H1 (cell line): Measurements from ENCODE around the gene C22orf39. TPM values are rescaled to one million over a fixed set of nuclear protein-coding genes. Genes with fewer than 3 reads are reported as not detected.

Experiments used
- CTCF ChIA-PET: fragments of 300-600 bp; sonication (Branson Sonifier 250); formaldehyde crosslinking; loops from one replicate; lab custom pipeline; 2021; ENCODE audit not compliant: partially characterized antibody; lab: Charles Lee
- POLR2A ChIA-PET: fragments of 300-600 bp; sonication (Branson Sonifier 250); formaldehyde crosslinking; loops from one replicate; lab custom pipeline; 2021; ENCODE audit warnings: inconsistent platforms; ENCODE audit not compliant: partially characterized antibody; lab: Charles Lee
- DNase-seq, 2 experiments: peaks; one replicate each; pipeline versions ENCODE4 v3.0.0 to v3.0.0-alpha.2; 2010 to 2022; ENCODE audit warnings: low spot score in 2 of 2, low read depth in 1 of 2, mixed read lengths in 1 of 2
- FAIRE-seq: peaks from 2 replicates; lab custom pipeline; 2011; peaks lifted over from hg19 to GRCh38; lab: Jason Lieb, UNC
- H2AFZ ChIP-seq: 2 replicates; pipeline ENCODE4 v1.8.1; 2012; ENCODE audit warnings: low read length, inconsistent platforms
- H2AK5ac ChIP-seq: 2 replicates; pipeline ENCODE4 v1.6.1; 2013; ENCODE audit warnings: low read depth, low read length
- H2BK120ac ChIP-seq: replicated peaks from 2 replicates; pipeline ENCODE3; 2013; ENCODE audit warnings: low read depth, low read length, inconsistent platforms
- H2BK12ac ChIP-seq: 2 replicates; pipeline ENCODE4 v1.6.1; 2013; ENCODE audit warnings: low read depth, low read length
- H2BK15ac ChIP-seq: 2 replicates; pipeline ENCODE4 v1.6.1; 2013; ENCODE audit warnings: low read length
- H2BK20ac ChIP-seq: 2 replicates; pipeline ENCODE4 v1.6.1; 2013; ENCODE audit warnings: low read length
- H2BK5ac ChIP-seq: 2 replicates; pipeline ENCODE4 v1.6.1; 2013; ENCODE audit warnings: low read depth, low read length
- H3K14ac ChIP-seq: 2 replicates; pipeline ENCODE4 v1.6.1; 2013; ENCODE audit warnings: inconsistent platforms; ENCODE audit not compliant: insufficient read length
- H3K18ac ChIP-seq: 2 replicates; pipeline ENCODE4 v1.6.1; 2013; ENCODE audit warnings: low read length; ENCODE audit errors: extremely low read depth
- H3K23ac ChIP-seq: 2 replicates; pipeline ENCODE4 v1.6.1; 2013; ENCODE audit warnings: inconsistent platforms; ENCODE audit not compliant: insufficient read length
- H3K23me2 ChIP-seq: 2 replicates; pipeline ENCODE4 v1.6.1; 2013; ENCODE audit warnings: low read depth, low read length
- H3K27ac ChIP-seq: 2 replicates; pipeline ENCODE4 v1.6.1; 2011; ENCODE audit warnings: low read depth, low read length, inconsistent platforms
- H3K27me3 ChIP-seq, 4 experiments: replicated peaks in 1 of 4; 1 replicate in 1 of 4; 2 replicates in 3 of 4; pipeline versions ENCODE4 v1.6.1 to v1.8.1; 2011 to 2013; ENCODE audit warnings: low read length in 3 of 4, mild to moderate bottlenecking in 3 of 4, inconsistent platforms in 2 of 4, mixed read lengths in 2 of 4, moderate library complexity in 1 of 4; ENCODE audit not compliant: control insufficient read depth in 3 of 4, insufficient read depth in 3 of 4; ENCODE audit errors: extremely low read depth in 1 of 4
- H3K36me3 ChIP-seq, 4 experiments: 2 replicates each; pipeline versions ENCODE4 v1.6.1 to v1.8.1; 2011 to 2013; ENCODE audit warnings: mild to moderate bottlenecking in 4 of 4, low read length in 3 of 4, moderate library complexity in 2 of 4, control low read depth in 1 of 4, inconsistent platforms in 1 of 4; ENCODE audit not compliant: insufficient read depth in 4 of 4, control insufficient read depth in 2 of 4
- H3K4ac ChIP-seq: replicated peaks from 2 replicates; pipeline ENCODE3; 2013; ENCODE audit warnings: low read length, low read depth, mixed read lengths, inconsistent platforms; ENCODE audit not compliant: insufficient read length
- H3K4me1 ChIP-seq, 4 experiments: replicated peaks in 1 of 4; 1 replicate in 1 of 4; 2 replicates in 3 of 4; pipeline versions ENCODE4 v1.6.1 to v1.8.1; 2011 to 2013; ENCODE audit warnings: low read length in 3 of 4, inconsistent platforms in 2 of 4, mixed read lengths in 1 of 4; ENCODE audit not compliant: insufficient read depth in 4 of 4, control insufficient read depth in 3 of 4
- H3K4me2 ChIP-seq, 2 experiments: 2 replicates each; pipeline versions ENCODE4 v1.6.1 to v1.8.1; 2011 to 2013; ENCODE audit warnings: low read depth in 2 of 2, low read length in 2 of 2, control low read depth in 1 of 2, inconsistent platforms in 1 of 2, mild to moderate bottlenecking in 1 of 2; ENCODE audit not compliant: insufficient read depth in 1 of 2
- H3K4me3 ChIP-seq, 4 experiments: fragments of 200-600, 300-600 bp in 1 of 4; sonication (generic), shearing (Covaris generic), sonication (Bioruptor Twin) in 1 of 4; 2 replicates each; pipeline versions ENCODE4 v1.5.1 to v1.8.1; 2011 to 2016; ENCODE audit warnings: low read length in 4 of 4, low read depth in 3 of 4, control low read depth in 2 of 4, inconsistent platforms in 2 of 4, mild to moderate bottlenecking in 2 of 4, mixed read lengths in 1 of 4, moderate library complexity in 1 of 4; ENCODE audit not compliant: insufficient read depth in 2 of 4; ENCODE audit errors: extremely low read depth in 1 of 4
- H3K56ac ChIP-seq: replicated peaks from 2 replicates; pipeline ENCODE3; 2013; ENCODE audit warnings: low read depth, mild to moderate bottlenecking, mixed read lengths, low read length, inconsistent platforms; ENCODE audit not compliant: insufficient read length
- H3K79me1 ChIP-seq: 2 replicates; pipeline ENCODE4 v1.6.1; 2013; ENCODE audit warnings: low read depth, low read length, control low read depth
- H3K79me2 ChIP-seq, 2 experiments: 2 replicates each; pipeline versions ENCODE4 v1.6.1 to v1.8.1; 2012 to 2013; ENCODE audit warnings: low read length in 2 of 2, mild to moderate bottlenecking in 2 of 2, inconsistent platforms in 1 of 2; ENCODE audit not compliant: insufficient read depth in 2 of 2, control insufficient read depth in 1 of 2
- H3K9ac ChIP-seq, 4 experiments: replicated peaks in 1 of 4; 1 replicate in 1 of 4; 2 replicates in 3 of 4; pipeline versions ENCODE4 v1.6.1 to v1.8.1; 2011 to 2013; ENCODE audit warnings: low read depth in 3 of 4, low read length in 3 of 4, control low read depth in 2 of 4, mild to moderate bottlenecking in 2 of 4, moderate library complexity in 2 of 4, inconsistent platforms in 1 of 4; ENCODE audit errors: extremely low read depth in 1 of 4
- H3K9me3 ChIP-seq, 2 experiments: 2 replicates each; pipeline versions ENCODE4 v1.6.1 to v1.8.1; 2012 to 2013; ENCODE audit warnings: mild to moderate bottlenecking in 2 of 2, moderate library complexity in 2 of 2, control low read depth in 1 of 2, inconsistent platforms in 1 of 2, low read depth in 1 of 2, low read length in 1 of 2, mixed read lengths in 1 of 2; ENCODE audit not compliant: insufficient read depth in 2 of 2
- H4K20me1 ChIP-seq, 2 experiments: replicated peaks in 1 of 2; 2 replicates each; pipeline versions ENCODE3 to v1.8.1; 2011 to 2013; ENCODE audit warnings: inconsistent platforms in 2 of 2, low read length in 2 of 2, mild to moderate bottlenecking in 1 of 2; ENCODE audit not compliant: insufficient read depth in 2 of 2, control insufficient read depth in 1 of 2
- H4K5ac ChIP-seq: 2 replicates; pipeline ENCODE4 v1.6.1; 2013; ENCODE audit warnings: low read length, low read depth, mixed read lengths, inconsistent platforms; ENCODE audit not compliant: insufficient read length
- H4K8ac ChIP-seq: 2 replicates; pipeline ENCODE4 v1.8.0; 2013; ENCODE audit warnings: mild to moderate bottlenecking, moderate library complexity, low read length, inconsistent platforms; ENCODE audit not compliant: insufficient read depth; ENCODE audit errors: extremely low read depth
- H4K91ac ChIP-seq: replicated peaks from 2 replicates; pipeline ENCODE3; 2013; ENCODE audit warnings: low read length, mixed read lengths, inconsistent platforms; ENCODE audit not compliant: insufficient read length
- CTCF ChIP-seq, 3 experiments: IDR thresholded peaks; 1 replicate in 2 of 3; 2 replicates in 1 of 3; pipeline versions ENCODE4 v1.5.1 to v1.6.1; 2011; ENCODE audit warnings: low read length in 3 of 3, mild to moderate bottlenecking in 3 of 3, inconsistent platforms in 2 of 3, low read depth in 1 of 3, moderate library complexity in 1 of 3; ENCODE audit not compliant: insufficient read depth in 1 of 3; ENCODE audit errors: control extremely low read depth in 1 of 3
- HDAC2 ChIP-seq, 2 experiments: fragments of 300-600 bp in 1 of 2; sonication (generic) in 1 of 2; IDR thresholded peaks; 2 replicates each; pipeline ENCODE4 v1.6.1; 2011 to 2012; ENCODE audit warnings: low read depth in 2 of 2, low read length in 2 of 2, mild to moderate bottlenecking in 2 of 2, moderate library complexity in 2 of 2, borderline replicate concordance in 1 of 2, inconsistent platforms in 1 of 2
- KDM1A ChIP-seq: fragments of 200-600, 300-600 bp; sonication (generic); IDR thresholded peaks from 2 replicates; pipeline ENCODE4 v1.7.1; 2016; ENCODE audit warnings: mild to moderate bottlenecking, low read length, borderline replicate concordance
- MAX ChIP-seq: IDR thresholded peaks from 2 replicates; pipeline ENCODE4 v1.6.1; 2012; ENCODE audit warnings: inconsistent platforms
- NRF1 ChIP-seq: IDR thresholded peaks from 2 replicates; pipeline ENCODE4 v1.6.1; 2011; ENCODE audit warnings: mild to moderate bottlenecking, low read depth, low read length, improper control_type of control experiment
- RXRA ChIP-seq: IDR thresholded peaks from 2 replicates; pipeline ENCODE4 v1.6.1; 2011; ENCODE audit warnings: low read depth, mild to moderate bottlenecking, low read length, moderate library complexity; ENCODE audit not compliant: insufficient read depth
- SP2 ChIP-seq: IDR thresholded peaks from 2 replicates; pipeline ENCODE4 v1.6.1; 2012; ENCODE audit warnings: mild to moderate bottlenecking, low read length, inconsistent platforms
- WGBS, 2 experiments: shearing (Covaris generic) in 1 of 2; methylation state at CpG; one replicate each; pipeline versions ENCODE4 v1.1.6 to v1.1.7; 2013 to 2015; ENCODE audit warnings: low lambda C conversion rate in 2 of 2, mixed read lengths in 2 of 2, inconsistent platforms in 1 of 2, low coverage in 1 of 2, missing lambda C conversion rate in 1 of 2; ENCODE audit not compliant: insufficient replicate concordance in 2 of 2, insufficient coverage in 1 of 2, insufficient read length in 1 of 2; ENCODE audit errors: extremely low coverage in 1 of 2, missing lambda C conversion rate in 1 of 2; 5-methylcytosine and 5-hydroxymethylcytosine counted together
- polyA plus RNA-seq, 7 experiments: library from polyadenylated mRNA; depleted of rRNA in 3 of 7; stranded (reverse) in 5 of 7; unstranded in 2 of 7; fragments of >200 nt in 5 of 7; fragments of 200-250 nt in 2 of 7; gene quantifications; 1 replicate in 5 of 7; 2 replicates in 1 of 7; 4 replicates in 1 of 7; pipeline versions ENCODE4 v1.2.1 to v1.2.3, GENCODE V29; 2011 to 2013; ENCODE audit warnings: missing spikeins in 2 of 7, mixed read lengths in 2 of 7
- total RNA-seq: library from RNA; stranded (reverse); fragmentation: NEBNext Ultra II Directional; extraction: Animal tissue kit (Norgen Biotek cat#: 25700); gene quantifications from 2 replicates; pipeline ENCODE4 v1.2.1, GENCODE V29; 2021

C22orf39 gene
- total and polyA plus RNA-seq, 2 of the 8 experiments (the other 6 are each of a cell fraction or from before 2014, with no cell fraction given) = 22.7 to 27.7 TPM

- no peak overlapping the region for H4K8ac ChIP-seq
- H3K23me2 ChIP-seq = no peaks in the 10 kb centered on the region
- peaks cover 6 to 11% (median 9%) of the 10 kb centered on the region in 4 experiments; a peak in 5 of 8 replicates for H3K36me3 ChIP-seq
- H3K4me1 ChIP-seq = no peaks in the 10 kb centered on the region
- H2BK12ac ChIP-seq = no peak overlapping the region
- H3K56ac ChIP-seq = no peak overlapping the region
- H2AK5ac ChIP-seq = no peak overlapping the region
- DNase-seq = no peak
- no peak overlapping the region for H2BK15ac ChIP-seq
- ChIA-PET CTCF (no interaction called here), POLR2A (interaction anchor here (0.6 to 1.1 kb wide), 5 partner anchors 13 to 621 kb away, joined by 3 read pairs; partner anchors contain the start of gene DGCR6)
- H3K27ac ChIP-seq = no peak overlapping the region
- H3K79me2 ChIP-seq = peaks cover 0 to 4% of the 10 kb centered on the region in 2 experiments; a peak in 2 of 4 replicates
- H3K4ac ChIP-seq = no peak overlapping the region
- 84% methylated on average over 7 of the region's 7 CpGs; no CpG with 5 or more reads in 1 of the 2 experiments for WGBS, 2 experiments
- H3K23ac ChIP-seq = no peak overlapping the region
- no peak overlapping the region for H3K14ac ChIP-seq
- TF ChIP-seq CTCF (IDR thresholded peaks at IDR 0.05; ENCODE audit: control extremely low read depth in 1 of 3, insufficient read depth in 1 of 3, low read depth in 1 of 3, low read length in 3 of 3) = no peak
- TF ChIP-seq HDAC2 (IDR thresholded peaks at IDR 0.05; ENCODE audit: borderline replicate concordance in 1 of 2, low read depth in 2 of 2, low read length in 2 of 2) = no peak
- TF ChIP-seq RXRA = no peak
- no peak for TF ChIP-seq KDM1A
- TF ChIP-seq SP2 = no peak
- no peak for TF ChIP-seq MAX
- TF ChIP-seq NRF1 = no peak
- H2AFZ ChIP-seq = no peak overlapping the region
- H3K27me3 ChIP-seq = no peaks in the 10 kb centered on the region
- H2BK20ac ChIP-seq = no peak overlapping the region
- H2BK5ac ChIP-seq = no peak overlapping the region
- H3K18ac ChIP-seq = no peak overlapping the region
- no peak overlapping the region for H4K5ac ChIP-seq
- no peak for FAIRE-seq
- peaks cover 4% of the 10 kb centered on the region for H3K79me1 ChIP-seq
- no peaks in the 10 kb centered on the region for H3K9me3 ChIP-seq
- no peak overlapping the region for H3K9ac ChIP-seq
- H2BK120ac ChIP-seq = no peak overlapping the region
- H3K4me2 ChIP-seq = no peak overlapping the region
- H4K20me1 ChIP-seq = peaks cover 5 to 11% of the 10 kb centered on the region in 2 experiments
- H4K91ac ChIP-seq = no peak overlapping the region
- H3K4me3 ChIP-seq = no peak overlapping the region
Measured at GRCh38 chr22:19438298-19438697, 9.2 kb downstream of the C22orf39 start.
